Retinal pigment epithelial cell (primary cell): ENCODE measurements around the gene CASP7.

Experiments
- DNase-seq: peaks from one replicate; pipeline ENCODE4 v3.0.0-alpha.2; 2010; ENCODE audit warnings: low read depth
- H3K4me3 ChIP-seq: 2 replicates; pipeline ENCODE4 v1.5.1; 2011; ENCODE audit warnings: mild to moderate bottlenecking, low read length, control low read depth, moderate library complexity
- CTCF ChIP-seq: conservative IDR thresholded peaks from 2 replicates; pipeline ENCODE4 v1.5.1; 2011; ENCODE audit warnings: low read depth, low read length, control low read depth, inconsistent platforms

Gene CASP7

DNA sequence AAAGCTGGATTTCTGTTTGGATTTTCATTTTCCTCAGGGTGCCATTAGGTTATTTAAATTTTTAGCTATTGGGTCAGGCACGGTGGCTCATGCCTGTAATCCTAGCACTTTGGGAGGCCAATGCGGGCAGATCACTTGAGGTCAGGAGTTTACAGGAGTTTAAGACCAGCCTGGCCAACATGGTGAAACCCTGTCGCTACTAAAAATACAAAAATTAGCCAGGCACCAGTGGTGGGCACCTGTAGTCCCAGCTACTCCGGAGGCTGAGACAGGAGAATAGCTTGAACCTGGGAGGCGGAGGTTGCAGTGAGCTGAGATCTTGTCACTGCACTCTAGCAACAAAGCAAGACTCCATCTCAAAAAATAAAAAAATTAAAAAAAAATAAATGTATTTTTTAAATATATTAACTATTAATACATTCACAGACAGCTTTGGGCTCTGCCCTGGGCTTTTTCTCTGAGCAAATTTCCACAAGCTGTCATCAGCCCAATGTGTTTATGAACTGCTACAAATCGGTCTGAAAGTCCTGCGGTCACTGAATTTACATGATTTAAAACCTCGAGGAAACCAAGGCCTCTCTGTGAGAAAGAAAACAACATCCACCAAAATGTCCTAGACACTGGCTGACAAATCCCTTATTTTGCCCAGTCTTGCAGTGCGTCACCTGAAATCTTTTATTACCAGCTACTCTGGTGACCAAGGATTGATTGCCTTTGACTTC is 52.6 kb downstream of the CASP7 start:
- DNase-seq = no peak
- no peak overlapping the region for H3K4me3 ChIP-seq

GRCh38 chr10:113732966-113733365 is 53.3 kb downstream of the CASP7 start:
- no peak for DNase-seq
- TF ChIP-seq CTCF = no peak
- no peak overlapping the region for H3K4me3 ChIP-seq

More for the DNA sequence above, 52.6 kb downstream of the CASP7 start:
- TF ChIP-seq CTCF = no peak

DNA sequence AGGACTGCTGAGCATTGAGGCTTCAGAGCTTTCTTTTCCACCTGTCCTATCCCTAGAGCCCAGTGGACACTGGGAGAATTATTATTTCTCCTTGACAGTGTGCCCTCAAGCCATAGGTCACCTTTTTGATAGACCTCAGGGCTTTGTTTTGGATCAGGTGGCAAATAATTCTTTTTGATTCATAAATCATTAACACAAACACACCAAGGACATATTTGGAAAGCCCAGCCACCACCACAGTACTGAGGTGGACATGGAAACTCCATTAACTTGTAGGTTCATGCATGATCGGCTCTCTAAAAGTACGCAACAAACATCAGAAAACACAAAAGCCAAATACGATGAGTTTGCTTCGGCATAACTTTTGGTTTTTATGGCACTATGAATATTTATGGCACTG is 53.9 kb downstream of the CASP7 start:
- no peak for TF ChIP-seq CTCF
- H3K4me3 ChIP-seq = no peak overlapping the region
- DNase-seq = no peak

GRCh38 chr10:113735913-113736312 is 56.2 kb downstream of the CASP7 start:
- DNase-seq = no peak
- no peak for TF ChIP-seq CTCF
- no peak overlapping the region for H3K4me3 ChIP-seq

DNA sequence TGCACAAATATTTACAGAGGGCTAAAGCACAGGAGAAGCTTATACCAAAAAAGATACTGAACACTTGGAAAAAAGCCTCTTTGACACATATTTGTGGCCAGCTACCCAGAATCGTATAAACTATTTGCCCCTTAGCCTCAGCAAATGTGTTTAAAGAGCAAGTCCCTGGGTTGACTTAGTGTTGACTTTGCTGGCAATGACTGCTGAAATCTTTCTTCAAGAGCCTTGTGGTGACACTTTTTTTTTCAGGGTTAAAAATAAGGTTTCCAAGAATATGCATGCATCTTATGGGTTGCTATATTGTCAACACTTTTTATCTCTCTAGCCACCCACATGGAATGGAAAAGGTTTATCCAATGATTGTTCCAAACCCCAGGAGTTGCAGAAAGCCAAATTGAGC is 56.9 kb downstream of the CASP7 start:
- TF ChIP-seq CTCF = no peak
- no peak for DNase-seq
- no peak overlapping the region for H3K4me3 ChIP-seq

- H3K4me3 ChIP-seq = no peak overlapping the region
- no peak for DNase-seq
- TF ChIP-seq CTCF = no peak
Measured at GRCh38 chr10:113739031-113739430, 59.3 kb downstream of the CASP7 start.

GRCh38 chr10:113739577-113739976 is 59.9 kb downstream of the CASP7 start:
- no peak overlapping the region for H3K4me3 ChIP-seq
- TF ChIP-seq CTCF = no peak

More at GRCh38 chr10:113739577-113739976, 59.9 kb downstream of the CASP7 start:
- no peak for DNase-seq
